B cell (primary cell): ENCODE data around the gene SIX1.

Experiments used
- CTCF ChIP-seq: fragments of 200-600 bp; IDR thresholded peaks from one replicate; pipeline ENCODE4 v1.8.0; 2022; ENCODE audit warnings: antibody characterized with exemption, mild to moderate bottlenecking
- EZH2 ChIP-seq: IDR thresholded peaks from 2 replicates; pipeline ENCODE4 v1.6.1; 2012; ENCODE audit warnings: borderline replicate concordance, low read depth, mild to moderate bottlenecking, moderate library complexity, low read length; ENCODE audit not compliant: insufficient read depth, poor library complexity, severe bottlenecking

GRCh38 chr14:60670989-60671388 is 21.7 kb upstream of the SIX1 start:
- TF ChIP-seq CTCF (no peak), EZH2 (no peak)
